Activated CD4-positive, CD25-positive, alpha-beta regulatory T cell treated with anti-CD3 and anti-CD28 coated beads, Interleukin-2, amount 50 U/mL, for 72 hours (primary cell): ENCODE data around the gene PTMA.
"Not testable (repeated sequence)": the region's sequence is repeated elsewhere in the genome, so short reads cannot be mapped to it uniquely, and the experiment has no call there.

Source experiments
- DNase-seq: peaks from one replicate; pipeline ENCODE4 v3.0.0; 2021

PTMA gene

DNA sequence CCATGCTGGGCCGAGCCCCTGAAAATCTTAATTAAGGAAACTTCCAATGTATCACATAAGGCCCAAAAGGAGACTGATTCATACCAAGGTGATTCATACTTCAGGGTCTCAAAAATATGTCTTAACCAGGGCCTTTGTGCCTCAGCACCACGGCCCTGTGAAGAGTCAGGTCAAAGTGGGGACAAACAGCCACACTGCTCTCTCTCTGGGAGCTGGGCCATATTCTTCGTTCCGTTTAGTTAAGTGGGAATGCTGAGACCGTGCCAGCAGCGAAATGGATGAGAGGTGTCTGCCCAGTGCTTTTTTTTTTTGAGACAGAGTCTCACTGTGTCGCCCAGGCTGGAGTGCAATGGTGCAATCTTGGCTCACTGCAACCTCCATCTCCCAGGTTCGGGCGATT lies 9.3 kb upstream of the PTMA start:
- DNase-seq: no peak

DNA sequence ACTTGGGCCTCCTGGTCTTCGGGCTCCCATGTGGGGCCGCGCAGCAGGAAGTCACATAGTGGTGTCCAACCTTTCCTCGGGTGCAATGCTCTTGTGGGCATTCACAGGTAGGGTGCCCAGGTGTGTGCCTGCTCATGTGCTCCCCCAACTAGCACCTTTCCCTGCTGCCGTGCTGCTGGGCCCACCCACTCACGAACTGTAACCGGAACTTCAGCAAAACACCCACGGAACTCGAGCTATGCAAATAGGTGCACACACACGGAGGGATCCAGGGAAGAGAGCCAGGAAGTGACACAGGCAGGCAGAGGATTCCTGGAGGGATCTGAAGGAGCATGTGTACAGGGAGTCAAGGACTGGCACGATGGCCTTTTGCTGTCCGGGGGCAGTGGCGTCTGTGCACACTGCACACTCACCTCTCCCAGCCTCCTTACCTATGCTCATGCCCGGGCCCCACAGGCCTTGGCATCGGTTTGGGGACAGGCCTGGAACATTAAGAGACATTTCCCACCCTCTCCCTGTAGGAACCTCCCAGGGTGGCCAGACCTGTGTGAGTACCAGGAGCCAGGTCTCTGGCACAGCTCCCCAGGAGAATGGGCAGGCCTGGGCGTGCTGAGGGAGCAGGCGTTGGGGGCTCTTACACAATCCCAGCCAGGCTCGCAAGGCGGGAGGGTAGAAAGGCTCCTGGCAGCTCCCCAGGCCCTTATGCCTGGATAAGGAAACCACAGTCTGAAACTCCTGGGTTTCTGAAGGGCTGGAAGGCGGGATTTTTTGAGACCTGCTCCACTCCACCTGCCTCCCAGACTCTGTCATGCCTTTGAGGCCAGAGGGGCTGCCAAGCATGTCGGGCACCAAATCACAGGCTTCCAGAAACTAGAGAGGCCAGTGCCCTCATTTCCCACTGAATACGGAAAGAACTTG lies 6.6 kb upstream of the PTMA start:
- DNase-seq: no peak

DNA sequence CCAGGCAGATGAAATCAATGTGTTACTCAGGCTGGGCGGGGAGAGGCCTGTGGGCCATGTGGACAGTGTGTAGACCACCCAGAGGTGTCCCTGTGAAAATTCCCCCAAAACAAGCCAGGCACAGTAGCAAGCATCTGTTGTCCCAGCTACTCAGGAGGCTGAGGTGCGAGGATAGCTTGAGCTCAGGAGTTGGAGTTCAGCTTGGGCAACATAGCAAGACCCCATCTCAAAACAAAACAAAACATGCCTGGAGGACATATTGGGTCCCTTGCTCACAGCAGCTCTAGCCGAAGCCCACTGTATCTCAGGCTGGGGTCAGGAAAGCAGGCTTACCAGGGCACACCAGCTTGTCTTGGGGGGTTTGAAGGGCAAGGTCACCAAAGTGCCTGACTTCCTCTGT lies 4.3 kb upstream of the PTMA start:
- DNase-seq: no peak

DNA sequence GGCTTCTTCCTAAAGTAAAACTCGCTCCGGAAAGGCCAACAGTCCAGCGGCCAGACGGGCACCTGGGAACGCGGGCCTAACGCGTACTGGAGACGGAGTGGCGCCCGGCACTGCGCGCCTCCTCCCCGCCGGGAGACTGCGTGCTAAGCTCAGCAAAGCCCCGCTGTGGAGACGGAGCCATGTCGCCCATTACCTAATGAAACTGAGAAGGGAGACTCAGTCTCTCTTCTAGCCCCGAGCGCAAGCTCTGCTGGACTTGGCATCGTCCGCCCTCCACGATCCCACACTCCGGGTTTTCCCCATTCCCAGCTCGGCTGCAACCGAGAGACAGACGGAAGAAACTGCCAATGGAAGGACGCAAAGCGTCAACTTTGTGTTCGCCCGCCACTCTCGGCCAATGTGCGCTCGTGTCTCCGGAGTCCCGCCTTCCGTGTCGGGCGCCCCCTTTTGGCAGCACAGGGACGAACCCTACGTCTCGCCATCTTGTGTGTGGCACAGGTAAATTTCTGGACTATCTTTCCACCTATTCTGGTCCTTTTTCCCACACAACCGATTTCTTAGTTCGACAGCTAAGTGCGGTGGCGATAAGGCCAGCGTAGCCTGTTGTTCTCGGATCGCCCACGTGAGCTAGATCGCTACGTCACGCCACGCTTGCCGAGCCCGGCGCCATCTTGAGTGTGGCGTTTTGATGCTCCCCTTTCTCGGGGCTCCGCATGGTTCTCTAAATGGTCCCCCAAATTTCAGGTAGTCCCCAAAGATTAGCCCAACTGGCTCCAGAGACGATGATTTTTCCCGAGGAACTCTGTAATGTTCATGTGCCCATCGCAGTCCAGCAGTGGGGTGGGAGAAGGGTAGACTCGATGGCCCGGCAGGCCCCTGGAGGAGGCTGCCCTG lies 1.3 kb upstream of the PTMA start:
- peak; percentile 97 for DNase-seq

DNA sequence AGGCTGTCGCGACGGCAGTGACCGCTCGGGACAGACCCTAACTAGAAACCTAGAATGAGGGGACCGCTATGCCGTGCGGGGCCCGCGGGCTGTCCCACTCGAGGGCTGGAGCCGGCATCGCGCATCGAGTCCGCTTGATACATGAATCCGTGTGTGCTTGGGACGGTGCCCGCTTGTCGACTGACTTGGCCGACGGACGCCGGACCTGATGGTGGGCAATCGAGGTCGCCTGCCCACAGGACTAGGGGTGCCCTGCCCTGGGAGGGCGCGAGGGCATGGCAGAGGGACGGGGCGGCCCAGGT lies 749 bp upstream of the PTMA start:
- DNase-seq: peak; percentile 74

DNA sequence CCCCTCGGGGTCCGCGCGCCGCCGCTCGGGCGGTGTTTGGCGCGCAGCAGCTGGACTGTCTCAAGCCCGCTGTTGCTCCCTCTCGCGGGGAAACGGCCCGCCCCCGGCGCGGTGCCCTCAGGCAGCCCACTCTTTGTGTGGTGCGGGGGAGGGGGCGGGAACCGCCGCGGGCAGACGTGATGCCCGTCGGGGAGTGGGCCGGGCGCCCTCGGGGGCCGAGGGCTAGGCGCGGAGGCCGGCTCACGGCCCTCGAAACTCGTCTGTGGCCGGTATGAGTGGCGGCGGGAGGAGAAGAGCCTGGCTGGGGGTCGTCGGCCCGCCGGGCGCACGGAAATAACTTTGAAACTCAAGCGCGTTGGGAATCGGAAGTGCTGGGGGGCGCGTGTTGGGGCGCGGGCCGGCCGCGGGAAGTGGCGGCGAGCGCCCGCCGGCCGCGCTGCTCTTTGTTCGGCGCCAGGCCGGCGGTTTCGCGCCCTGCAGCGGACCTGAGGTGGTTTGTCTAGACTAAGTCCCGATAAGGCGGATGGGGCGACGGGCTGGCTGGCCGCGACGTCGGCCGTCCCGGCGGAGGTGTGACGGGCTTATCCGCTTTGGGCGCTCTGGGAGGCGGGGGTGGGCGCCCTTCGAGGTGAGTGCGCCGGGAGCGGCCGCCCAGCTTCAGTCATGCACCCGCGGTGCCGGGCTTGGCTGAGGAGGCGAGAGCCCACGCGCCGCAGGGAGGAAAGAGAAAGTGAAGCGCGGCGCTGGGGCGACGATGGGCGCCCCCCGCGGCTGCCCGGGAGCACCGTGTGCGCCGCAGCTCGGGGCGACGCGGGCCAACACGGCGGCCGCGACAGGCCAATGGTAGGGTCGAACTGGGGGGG lies 679 bp downstream of the PTMA start:
- peak; percentile 65 for DNase-seq

DNA sequence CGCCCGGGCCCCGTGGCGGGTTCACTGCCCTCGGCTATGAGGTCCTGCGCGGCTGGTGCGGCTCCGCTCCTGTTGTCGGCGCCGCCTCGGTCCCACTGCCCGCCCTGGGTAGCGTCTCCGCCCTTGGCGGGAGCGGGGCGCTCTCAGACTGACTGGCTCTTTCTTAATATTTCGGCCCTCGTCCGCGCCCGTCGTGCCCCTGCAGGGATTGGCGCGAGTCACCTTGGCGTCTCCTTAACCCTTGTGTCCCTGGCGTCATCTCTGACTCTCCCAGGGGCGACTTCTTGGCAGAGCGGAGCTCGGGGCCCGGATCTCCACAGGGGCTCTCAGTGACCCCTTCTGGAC lies 1.3 kb downstream of the PTMA start:
- peak; percentile 59 for DNase-seq

DNA sequence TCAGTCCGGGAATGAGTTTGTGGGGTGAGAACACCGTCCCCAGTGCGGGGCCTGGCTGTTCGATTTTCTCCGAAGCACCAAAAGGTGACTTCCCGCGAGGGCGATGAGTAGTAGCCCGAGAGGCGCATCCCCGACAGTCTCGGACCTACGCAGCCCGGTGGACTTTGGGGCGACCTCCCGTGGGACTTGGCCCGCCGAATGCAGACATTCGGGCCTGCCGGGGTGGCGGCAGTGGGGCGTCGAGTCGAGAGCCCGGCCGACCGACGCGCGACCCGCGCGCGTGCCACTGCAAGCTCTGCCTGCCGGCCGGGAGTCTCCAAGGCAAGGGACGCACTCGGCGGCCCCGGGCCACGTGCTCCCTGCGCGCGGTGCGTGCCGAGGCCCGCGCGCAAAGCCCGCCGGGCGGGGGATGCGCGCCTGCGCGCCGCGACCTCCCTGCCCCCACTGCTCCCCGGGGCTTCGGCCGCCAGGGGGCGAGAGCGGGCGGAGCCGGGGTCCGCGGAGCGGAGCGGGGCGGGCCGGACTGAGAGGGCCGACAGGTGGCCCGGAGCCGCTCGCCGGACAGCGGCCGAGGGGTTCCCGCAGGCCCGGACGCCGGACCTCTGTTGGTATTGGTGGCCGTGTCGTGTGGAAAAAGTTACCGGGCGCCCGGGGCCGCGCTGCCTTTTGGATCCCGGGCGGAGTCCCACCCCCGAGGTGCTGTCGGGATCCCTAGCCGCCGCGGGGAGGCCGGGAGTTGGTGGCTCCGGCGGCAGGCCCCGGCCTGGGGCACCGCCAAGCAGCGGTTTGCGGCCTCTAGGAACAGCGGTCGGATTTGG lies 1.9 kb downstream of the PTMA start:
- peak; percentile 95 for DNase-seq

DNA sequence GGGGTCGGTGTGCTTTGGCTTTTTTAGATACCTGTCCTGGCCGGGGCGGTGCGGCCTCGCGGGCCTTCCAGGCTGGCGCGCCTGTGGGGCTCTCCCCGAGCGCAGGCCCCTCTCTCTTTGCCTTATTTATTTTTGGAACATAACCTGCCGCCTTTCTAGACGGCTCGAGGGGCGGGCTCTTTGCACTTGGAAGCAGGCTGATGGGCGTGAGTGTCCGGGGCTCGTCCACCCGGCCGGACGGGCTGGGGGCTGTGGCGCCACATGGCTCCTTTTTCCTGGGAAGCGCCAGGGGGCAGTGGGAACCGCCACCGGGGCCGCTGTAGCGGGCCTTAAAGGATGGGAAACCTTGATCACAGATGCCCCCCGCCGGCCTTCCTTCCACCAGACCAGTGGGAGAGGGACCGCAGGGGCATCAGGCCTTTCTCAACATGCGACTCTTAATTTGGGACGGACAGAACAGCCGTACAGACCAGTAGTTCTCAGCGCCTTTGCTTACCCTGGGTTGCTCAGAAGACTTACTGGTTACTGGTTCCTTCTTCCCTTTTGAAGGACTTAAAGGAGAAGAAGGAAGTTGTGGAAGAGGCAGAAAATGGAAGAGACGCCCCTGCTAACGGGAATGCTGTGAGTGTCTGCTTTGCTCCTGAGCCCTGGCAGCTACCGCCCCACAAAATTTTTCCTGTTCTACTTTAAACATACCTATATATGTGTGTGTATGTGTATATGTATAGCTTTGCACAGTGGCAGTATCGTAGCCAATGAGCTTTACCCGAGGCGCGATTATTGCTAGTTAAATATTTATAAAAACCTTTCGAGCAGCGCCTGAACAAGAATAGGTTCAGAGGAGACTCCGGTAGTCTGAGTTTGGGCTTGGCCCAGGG lies 2.7 kb downstream of the PTMA start:
- DNase-seq: peak; percentile 45

DNA sequence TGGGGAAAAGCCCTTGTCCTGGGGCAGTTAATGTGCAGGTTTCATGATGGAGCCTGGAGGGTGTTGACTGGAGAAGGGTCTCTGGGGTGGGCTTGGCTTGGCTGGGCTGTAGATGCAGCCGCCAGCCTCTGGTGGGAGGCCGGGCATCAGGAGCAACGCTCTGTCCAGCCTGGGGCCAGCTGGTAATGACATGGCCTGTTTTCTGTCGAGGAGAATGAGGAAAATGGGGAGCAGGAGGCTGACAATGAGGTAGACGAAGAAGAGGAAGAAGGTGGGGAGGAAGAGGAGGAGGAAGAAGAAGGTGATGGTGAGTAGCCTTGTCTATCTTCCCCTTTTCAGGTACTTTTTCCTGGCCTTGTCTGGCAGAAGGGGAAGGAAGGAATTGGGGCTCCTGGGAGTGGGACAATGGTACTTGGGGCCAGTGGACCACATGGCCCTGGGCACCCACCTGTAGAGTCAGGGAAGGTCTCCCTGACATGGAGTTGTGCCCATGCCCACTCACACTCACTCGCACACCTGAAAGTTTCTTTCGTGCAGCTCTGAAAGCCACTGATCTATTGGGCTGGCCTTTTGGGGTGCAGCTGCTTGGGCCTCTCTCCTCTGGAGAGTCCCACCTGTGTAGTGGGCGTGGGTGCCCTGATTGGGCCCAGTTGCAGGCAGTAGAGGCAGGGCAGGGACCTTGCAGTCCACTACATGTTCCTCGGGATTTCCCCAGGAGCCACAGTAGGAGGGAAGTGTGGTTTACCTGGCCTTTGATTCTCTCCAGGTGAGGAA lies 3.5 kb downstream of the PTMA start:
- no peak for DNase-seq

DNA sequence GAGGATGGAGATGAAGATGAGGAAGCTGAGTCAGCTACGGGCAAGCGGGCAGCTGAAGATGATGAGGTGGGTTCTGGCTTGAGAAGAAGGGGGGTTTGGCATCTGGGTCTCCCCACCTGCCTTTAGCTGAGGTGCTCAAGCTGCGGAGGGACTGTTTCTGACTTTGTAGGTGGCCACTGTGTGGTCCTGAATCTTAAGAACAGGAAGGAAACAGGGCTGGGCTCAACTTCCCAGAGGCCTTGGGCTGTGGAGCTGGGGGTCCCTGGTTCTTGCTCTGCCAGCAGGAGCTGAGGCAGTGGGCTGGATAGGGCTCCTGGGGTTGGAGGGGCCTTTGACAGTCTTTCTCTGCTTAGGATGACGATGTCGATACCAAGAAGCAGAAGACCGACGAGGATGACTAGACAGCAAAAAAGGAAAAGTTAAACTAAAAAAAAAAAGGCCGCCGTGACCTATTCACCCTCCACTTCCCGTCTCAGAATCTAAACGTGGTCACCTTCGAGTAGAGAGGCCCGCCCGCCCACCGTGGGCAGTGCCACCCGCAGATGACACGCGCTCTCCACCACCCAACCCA lies 4.2 kb downstream of the PTMA start:
- DNase-seq: peak; percentile 53

DNA sequence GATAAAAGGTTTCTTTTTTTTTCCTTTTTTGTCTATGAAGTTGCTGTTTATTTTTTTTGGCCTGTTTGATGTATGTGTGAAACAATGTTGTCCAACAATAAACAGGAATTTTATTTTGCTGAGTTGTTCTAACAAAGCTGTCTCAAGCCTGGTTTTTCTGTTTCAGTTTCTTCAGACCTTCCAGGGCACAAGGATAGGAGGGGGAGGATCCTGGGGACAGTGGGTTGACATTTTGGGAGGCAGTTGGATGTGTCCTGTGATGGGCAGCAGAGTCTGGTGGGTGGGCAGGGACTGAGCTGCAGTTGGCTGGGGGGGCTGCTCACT lies 5.0 kb downstream of the PTMA start:
- DNase-seq: not testable (repeated sequence)

DNA sequence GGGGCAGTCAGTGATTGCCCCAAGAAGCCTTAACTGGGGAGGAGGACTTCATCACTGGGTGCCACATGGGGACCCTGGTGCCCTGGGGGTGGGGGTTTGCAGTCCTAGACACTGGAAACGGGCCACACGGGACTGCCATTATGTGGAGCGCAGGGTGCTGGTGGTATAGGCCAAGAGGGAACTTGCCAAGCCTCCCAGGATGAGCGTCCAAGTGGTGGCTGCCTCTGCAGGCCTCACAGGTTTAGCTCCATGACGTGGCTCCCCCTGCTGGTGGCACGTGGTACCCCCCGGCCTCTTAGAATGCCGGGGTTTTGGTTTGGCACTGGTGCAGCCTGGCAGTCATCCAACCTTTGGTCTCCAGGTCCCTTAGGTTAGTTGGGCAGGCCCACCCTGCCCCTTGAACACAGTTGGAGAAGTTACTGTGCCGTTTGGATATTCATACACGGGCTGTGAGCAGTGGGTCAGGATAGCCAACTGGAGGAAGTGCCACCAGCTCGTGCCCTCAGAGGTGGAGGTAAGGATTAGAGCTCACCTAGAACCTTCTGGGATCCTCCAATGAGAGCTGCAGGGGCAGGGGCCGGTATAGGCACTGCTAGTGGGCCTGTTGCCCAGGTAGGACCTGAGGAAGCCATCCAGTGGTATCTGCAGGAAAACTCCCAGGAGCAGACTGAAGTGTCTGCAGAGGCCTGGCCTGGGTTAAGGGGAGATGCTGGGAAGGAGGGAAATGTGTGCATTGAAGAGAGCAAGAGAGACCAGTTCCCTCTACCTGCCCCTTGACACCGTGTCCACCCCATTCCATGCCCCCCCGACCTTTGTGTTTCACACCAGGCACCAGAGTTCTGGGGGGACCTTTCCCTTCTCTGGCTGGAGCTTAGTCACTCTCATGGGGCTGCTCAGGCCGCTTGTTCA lies 5.7 kb downstream of the PTMA start:
- DNase-seq: peak; percentile 89

DNA sequence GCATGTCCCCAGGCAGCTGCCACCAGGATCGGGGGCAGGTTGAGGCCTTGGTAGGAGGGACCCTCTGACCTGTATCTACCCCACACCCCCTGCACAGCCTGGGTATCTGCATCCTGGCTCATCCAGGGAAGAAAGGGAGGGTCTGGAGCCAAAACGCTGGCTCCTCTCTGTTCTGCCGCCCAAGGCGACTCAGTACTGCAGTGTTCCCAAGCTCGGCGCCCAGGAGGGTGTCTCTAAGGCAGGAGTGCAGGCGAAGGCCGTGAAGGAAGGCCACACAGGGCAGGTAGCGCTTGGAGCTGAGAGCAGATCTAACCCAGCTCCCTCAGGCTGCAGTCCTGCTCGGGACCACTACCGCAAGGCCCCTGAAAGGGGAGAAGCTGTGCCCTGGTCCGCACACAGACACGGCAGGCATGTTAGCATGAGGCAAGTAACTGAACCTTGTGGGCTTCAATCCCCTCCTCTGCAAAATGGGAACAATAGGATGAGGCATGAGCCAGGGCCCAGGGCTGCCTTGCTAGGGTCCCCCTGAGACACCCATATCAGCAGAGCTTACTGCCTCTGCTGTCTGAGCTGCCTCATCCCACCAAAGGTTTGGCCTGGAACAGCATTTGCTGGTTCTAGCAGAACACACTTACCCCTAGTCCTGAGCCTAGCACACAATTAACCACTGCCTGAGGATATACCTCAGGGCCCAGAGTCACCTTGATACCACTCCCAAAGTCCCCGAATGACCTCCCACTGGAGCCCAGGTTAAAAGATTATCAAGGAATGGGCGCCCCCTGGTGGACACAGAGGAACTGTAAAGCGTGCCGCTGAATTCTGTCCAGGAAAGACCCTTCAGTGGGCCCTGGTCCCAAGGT lies 6.5 kb downstream of the PTMA start:
- peak; percentile 84 for DNase-seq

DNA sequence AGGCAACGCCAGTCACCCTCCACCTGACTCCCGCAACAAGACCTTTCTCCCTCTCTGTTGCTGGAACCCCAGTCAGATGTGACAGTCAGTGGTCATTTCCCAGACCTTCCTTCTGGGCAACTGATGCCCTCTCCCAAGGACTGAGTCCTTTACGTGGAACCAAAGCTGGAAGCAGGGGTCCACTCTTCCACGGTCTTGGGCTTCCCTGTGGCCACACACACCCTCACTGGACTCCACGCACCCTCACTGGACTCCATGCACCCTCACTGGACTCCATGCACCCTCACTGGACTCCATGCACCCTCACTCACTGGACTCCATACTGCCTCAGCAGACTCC lies 7.1 kb downstream of the PTMA start:
- DNase-seq: no peak

DNA sequence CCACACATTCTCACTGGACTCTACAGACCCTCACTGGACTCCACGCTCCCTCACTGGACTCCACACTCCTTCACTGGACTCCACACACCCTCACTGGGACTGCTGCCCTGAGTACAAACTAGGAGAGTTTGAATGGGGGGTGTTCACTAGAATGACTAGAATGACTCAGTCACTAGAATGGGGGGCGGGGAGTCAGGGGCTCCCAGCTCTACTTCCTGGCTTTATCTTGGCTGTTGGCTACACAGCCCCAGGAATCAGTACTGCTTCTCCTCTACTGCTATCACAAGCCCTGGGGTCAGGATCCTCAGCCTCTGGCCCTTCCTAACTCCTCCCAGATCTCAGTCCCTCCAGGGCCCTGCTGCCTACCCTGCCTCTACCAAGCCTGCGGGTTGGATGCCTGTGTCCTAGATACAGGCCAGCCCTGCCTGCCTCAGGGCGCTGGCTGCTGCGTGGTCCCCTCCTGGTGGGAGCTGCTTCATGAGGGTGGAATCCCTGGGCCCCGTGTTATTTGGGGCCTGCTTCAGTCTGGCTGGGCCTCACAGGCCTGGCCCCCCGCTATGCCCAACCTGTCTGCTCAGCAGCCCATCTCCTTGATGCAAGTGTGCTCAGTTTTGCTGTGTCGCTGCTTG lies 7.8 kb downstream of the PTMA start:
- DNase-seq: no peak

DNA sequence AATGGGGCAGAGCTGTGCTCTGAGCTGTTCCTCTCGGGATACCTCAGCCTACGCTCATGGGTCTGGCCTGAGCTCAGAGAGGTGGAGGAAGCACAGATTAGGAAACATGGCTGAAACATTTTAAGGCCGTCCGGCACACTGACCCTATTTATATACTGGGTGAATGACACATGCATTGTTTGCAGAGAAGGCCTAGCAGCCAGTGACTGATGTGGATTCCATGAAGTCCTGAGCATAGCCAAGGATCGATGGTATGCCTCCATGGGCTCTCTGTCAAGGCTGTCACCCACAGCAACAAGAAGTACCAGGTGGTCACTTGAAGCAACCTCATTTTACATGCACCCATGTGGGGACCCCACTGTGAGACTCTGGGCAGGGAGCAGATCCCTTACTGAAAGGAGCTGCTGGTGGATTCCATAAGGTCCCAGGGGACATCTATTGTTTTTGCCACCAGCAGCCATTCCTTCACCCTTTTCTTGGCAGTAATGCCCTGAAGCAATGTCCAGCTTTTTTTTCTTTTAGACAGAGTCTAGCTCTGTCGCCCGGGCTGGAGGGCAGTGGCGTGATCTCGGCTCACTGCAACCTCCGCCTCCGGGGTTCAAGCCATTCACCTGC lies 8.4 kb downstream of the PTMA start:
- DNase-seq: no peak
